B cell (primary cell): Measurements from ENCODE around the gene PWWP2B. TPM values are rescaled to one million over a fixed set of nuclear protein-coding genes. Genes with fewer than 3 reads are reported as not detected.

Source experiments
- ATAC-seq: fragments of 200-7000 bp; cut with Tn5 transposase; one replicate; pipeline ENCODE4 v1.10.0; 2021; ENCODE audit warnings: low read depth, mild to moderate bottlenecking, moderate number of reproducible peaks, moderate library complexity
- CTCF ChIA-PET: fragments of 350-600 bp; sonication (Branson Sonifier 250); formaldehyde crosslinking; loops from one replicate; lab custom pipeline; 2021; ENCODE audit warnings: antibody characterized with exemption, inconsistent platforms; lab: Charles Lee
- POLR2A ChIA-PET: fragments of 350-600 bp; sonication (Branson Sonifier 250); formaldehyde crosslinking; loops from one replicate; lab custom pipeline; 2021; ENCODE audit warnings: antibody characterized with exemption; lab: Charles Lee
- DNase-seq: peaks from one replicate; pipeline ENCODE4 v3.0.0; 2013
- H2AFZ ChIP-seq: 2 replicates; pipeline ENCODE4 v1.6.1; 2012; ENCODE audit warnings: mild to moderate bottlenecking, low read depth, low read length; ENCODE audit not compliant: insufficient read depth, poor library complexity, severe bottlenecking
- H3K27ac ChIP-seq, 2 donors: 1 replicate in 1 of 2; 2 replicates in 1 of 2; pipeline ENCODE4 v1.5.1; 2012 to 2013; ENCODE audit warnings: low read length in 2 of 2, mild to moderate bottlenecking in 2 of 2, moderate library complexity in 1 of 2
- H3K27me3 ChIP-seq, 4 experiments: fragments of 200-600 bp in 1 of 4; sonication (generic) in 1 of 4; replicated peaks in 1 of 4; 1 replicate in 2 of 4; 2 replicates in 2 of 4; pipeline versions ENCODE4 v1.6.1 to v1.7.0; 2013 to 2016; ENCODE audit warnings: low read length in 3 of 4, mild to moderate bottlenecking in 2 of 4, mixed read lengths in 1 of 4, moderate library complexity in 1 of 4; ENCODE audit not compliant: insufficient read depth in 4 of 4, control insufficient read depth in 3 of 4; ENCODE audit errors: control extremely low read depth in 1 of 4
- H3K36me3 ChIP-seq, 2 experiments: replicated peaks in 1 of 2; 1 replicate in 1 of 2; 2 replicates in 1 of 2; pipeline versions ENCODE4 v1.6.1 to v1.7.1; 2013; ENCODE audit warnings: low read length in 1 of 2; ENCODE audit not compliant: insufficient read depth in 2 of 2, control insufficient read depth in 1 of 2; ENCODE audit errors: control extremely low read depth in 1 of 2, extremely low read depth in 1 of 2
- H3K4me1 ChIP-seq, 2 donors: fragments of 200-600 bp in 1 of 2; sonication (generic) in 1 of 2; 1 replicate in 1 of 2; 2 replicates in 1 of 2; pipeline versions ENCODE4 v1.5.1 to v1.6.1; 2013 to 2017; ENCODE audit warnings: low read length in 2 of 2; ENCODE audit not compliant: control insufficient read depth in 2 of 2, insufficient read depth in 2 of 2
- H3K4me2 ChIP-seq: replicated peaks from 2 replicates; pipeline ENCODE3; 2012; ENCODE audit warnings: mild to moderate bottlenecking, low read depth, low read length; ENCODE audit not compliant: poor library complexity, severe bottlenecking
- H3K4me3 ChIP-seq, 5 experiments: fragments of 200-600 bp in 1 of 5; sonication (generic) in 1 of 5; 1 replicate in 3 of 5; 2 replicates in 2 of 5; pipeline versions ENCODE4 v1.5.1 to v1.7.0; 2011 to 2016; ENCODE audit warnings: low read length in 4 of 5, mild to moderate bottlenecking in 4 of 5, low read depth in 2 of 5, control low read depth in 1 of 5, moderate library complexity in 1 of 5; ENCODE audit not compliant: insufficient read depth in 1 of 5; ENCODE audit errors: control extremely low read depth in 1 of 5, extremely low read depth in 1 of 5
- H3K79me2 ChIP-seq: fragments of 200-600 bp; sonication (generic); one replicate; pipeline ENCODE4 v1.6.0; 2016; ENCODE audit warnings: low read length; ENCODE audit not compliant: control insufficient read depth, insufficient read depth
- H3K9ac ChIP-seq: fragments of 200-600 bp; sonication (generic); 2 replicates; pipeline ENCODE4 v1.6.1; 2017; ENCODE audit warnings: mild to moderate bottlenecking, low read length, moderate library complexity
- H3K9me3 ChIP-seq, 3 donors: one replicate each; pipeline versions ENCODE4 v1.6.1 to v1.7.1; 2013; ENCODE audit warnings: low read length in 2 of 3; ENCODE audit not compliant: control insufficient read depth in 2 of 3, insufficient read depth in 1 of 3; ENCODE audit errors: control extremely low read depth in 1 of 3
- H4K20me1 ChIP-seq: 2 replicates; pipeline ENCODE4 v1.6.0; 2012; ENCODE audit warnings: mild to moderate bottlenecking, low read length; ENCODE audit not compliant: insufficient read depth, control insufficient read depth, poor library complexity, severe bottlenecking
- H3K27ac Mint-ChIP-seq: one replicate; pipeline ENCODE4 v1.8.0; 2021; ENCODE audit warnings: mixed read lengths
- H3K27me3 Mint-ChIP-seq: one replicate; pipeline ENCODE4 v1.8.0; 2021; ENCODE audit warnings: mixed read lengths
- H3K4me1 Mint-ChIP-seq: one replicate; pipeline ENCODE4 v1.8.0; 2021; ENCODE audit warnings: mixed read lengths
- H3K4me3 Mint-ChIP-seq: one replicate; pipeline ENCODE4 v1.8.0; 2021; ENCODE audit warnings: mixed read lengths
- H3K9me3 Mint-ChIP-seq: one replicate; pipeline ENCODE4 v1.8.0; 2022; ENCODE audit warnings: mixed read lengths; ENCODE audit not compliant: insufficient read depth
- CTCF ChIP-seq: fragments of 200-600 bp; IDR thresholded peaks from one replicate; pipeline ENCODE4 v1.8.0; 2022; ENCODE audit warnings: antibody characterized with exemption, mild to moderate bottlenecking
- EZH2 ChIP-seq: IDR thresholded peaks from 2 replicates; pipeline ENCODE4 v1.6.1; 2012; ENCODE audit warnings: borderline replicate concordance, low read depth, mild to moderate bottlenecking, moderate library complexity, low read length; ENCODE audit not compliant: insufficient read depth, poor library complexity, severe bottlenecking
- WGBS: methylation state at CpG from one replicate; pipeline ENCODE4 v1.1.5; 2013; ENCODE audit warnings: missing lambda C conversion rate; ENCODE audit not compliant: insufficient coverage; 5-methylcytosine and 5-hydroxymethylcytosine counted together
- intact Hi-C: fragments of 100-400 bp; cut with micrococcal nuclease; formaldehyde crosslinking; loops from one replicate; pipeline ENCODE4 v1.10.0; 2022
- polyA plus RNA-seq: library from polyadenylated mRNA; depleted of rRNA; stranded (reverse); fragments of >200 nt; gene quantifications from 2 replicates; pipeline ENCODE4 v1.2.3, GENCODE V29; 2012
- total RNA-seq, 2 donors: library from RNA; stranded (reverse); fragments of 120-200 nt in 1 of 2; gene quantifications; 1 replicate in 1 of 2; 2 replicates in 1 of 2; pipeline versions ENCODE4 v1.2.3 to v1.2.4, GENCODE V29; 2013 to 2022

Gene PWWP2B
- total and polyA plus RNA-seq, 2 donors (not counting 1 experiment from before 2014, with no cell fraction given), result 13.6 to 34.4 TPM

DNA sequence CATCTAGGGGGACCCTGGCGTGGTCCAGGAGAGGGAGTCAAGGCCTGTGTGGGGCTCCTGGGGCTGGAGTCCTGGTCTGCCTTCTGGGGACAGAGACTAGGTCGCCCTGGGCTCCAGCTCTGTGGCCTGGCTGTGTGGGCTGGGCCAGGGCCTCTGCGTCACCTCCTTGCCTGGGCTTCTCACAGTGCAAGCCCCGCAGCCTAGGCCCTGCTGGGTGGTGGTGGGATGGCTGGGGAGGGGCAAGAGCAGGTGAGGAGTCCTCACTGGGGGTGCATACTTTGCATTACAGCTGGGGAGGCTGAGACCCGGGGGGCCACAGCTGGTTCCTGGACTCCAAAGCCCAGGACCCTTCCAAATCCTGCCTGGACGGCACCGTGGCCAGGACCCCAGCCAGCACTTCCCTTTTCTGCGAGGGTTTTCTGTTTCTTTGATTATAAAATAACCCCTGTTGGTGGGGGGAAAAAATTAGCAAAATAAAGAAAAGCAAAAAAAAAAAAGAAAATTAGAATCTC, 23.5 kb downstream of the PWWP2B start:
- H3K4me1 Mint-ChIP-seq, result peaks cover 64% of the 10 kb centered on the region
- H3K9me3 Mint-ChIP-seq, result no peaks in the 10 kb centered on the region
- WGBS, result 37% methylated on average over 7 of the region's 8 CpGs
- Histone ChIP-seq H2AFZ (peak overlapping the region; percentile 2), H3K4me2 (peak overlapping the region; percentile 82), H3K27me3 (no peaks in the 10 kb centered on the region), H3K27ac (peak overlapping the region; percentile 92 to 99), H3K4me3 (no peak overlapping the region), H3K36me3 (peaks cover 0 to 7% of the 10 kb centered on the region in 2 experiments), H3K79me2 (peaks cover 20% of the 10 kb centered on the region), H3K4me1 (peaks cover 72 to 85% of the 10 kb centered on the region in 2 donors), H3K9ac (peak overlapping the region; percentile 48), H4K20me1 (no peaks in the 10 kb centered on the region), H3K9me3 (peaks cover 0 to 3% (median 0%) of the 10 kb centered on the region in 3 donors)
- no peaks in the 10 kb centered on the region for H3K27me3 Mint-ChIP-seq
- ATAC-seq, result peak; percentile 10
- ChIA-PET CTCF (interaction anchor here (0.7 to 1.8 kb wide), 7 partner anchors 12 to 966 kb away, joined by 3 to 8 read pairs (median 4); partner anchors contain the start of gene PWWP2B), POLR2A (interaction anchor here (1.1 to 4.0 kb wide), 5 partner anchors 13 to 27 kb away, joined by 3 to 29 read pairs (median 16); partner anchors contain the start of gene PWWP2B)
- H3K4me3 Mint-ChIP-seq, result peak overlapping the region; percentile 79
- intact Hi-C loops, result loop anchor here (2.0 kb wide), 1 partner anchor 24 kb away; the partner anchor contains the start of gene PWWP2B
- TF ChIP-seq EZH2 (no peak), CTCF (no peak)
- H3K27ac Mint-ChIP-seq, result peak overlapping the region; percentile 94
- peak; percentile 71 for DNase-seq
